ENCODE results near the gene ACACB. TPM values are rescaled to one million over a fixed set of nuclear protein-coding genes. Genes with fewer than 3 reads are reported as not detected.

Gene ACACB
- total and polyA plus RNA-seq, 12 donors = 12.8 to 241 (median 107) TPM

- H3K27me3 ChIP-seq = no peaks in the 10 kb centered on the region
- peaks cover 6 to 100% (median 80%) of the 10 kb centered on the region in 9 donors for H3K36me3 ChIP-seq
- H3K9me3 ChIP-seq = no peaks in the 10 kb centered on the region
- H3K4me3 ChIP-seq = no peak overlapping the region
- 84 to 88% methylated on average over 17 to 18 of the region's 18 CpGs for WGBS, 2 donors
- TF ChIP-seq CTCF (IDR thresholded peaks at IDR 0.05) = no peak
- ATAC-seq (peak in 4 of 8 donors; percentile 3 to 29 (median 20)), DNase-seq (no peak)
- intact Hi-C loops (cut with DNase I) = loop anchor here in 1 of 10 donors (10.0 kb wide), 1 partner anchor 48 kb away; no protein-coding TSS in a partner anchor
- H3K27ac ChIP-seq = no peak overlapping the region
- H3K4me1 ChIP-seq = peaks cover 0 to 15% (median 0%) of the 10 kb centered on the region in 9 donors
These were observed 106.1 kb downstream of the ACACB start for GRCh38 chr12:109222496-109222895.

GRCh38 chr12:109223211-109223610 lies 106.8 kb downstream of the ACACB start:
- Histone ChIP-seq H3K27me3 (no peaks in the 10 kb centered on the region), H3K4me1 (peaks cover 0 to 15% (median 0%) of the 10 kb centered on the region in 9 donors), H3K9me3 (no peaks in the 10 kb centered on the region), H3K4me3 (no peak overlapping the region), H3K36me3 (peaks cover 6 to 100% (median 78%) of the 10 kb centered on the region in 9 donors), H3K27ac (no peak overlapping the region)
- 95 to 97% methylated on average over 10 of the region's 10 CpGs for WGBS, 2 donors
- peak in 2 of 8 donors; percentile 4 to 15 for ATAC-seq
- intact Hi-C loops (cut with DNase I) = loop anchor here in 1 of 10 donors (10.0 kb wide), 1 partner anchor 48 kb away; no protein-coding TSS in a partner anchor
- no peak for TF ChIP-seq CTCF (IDR thresholded peaks at IDR 0.05)
- no peak for DNase-seq

GRCh38 chr12:109223868-109224267 lies 107.5 kb downstream of the ACACB start:
- ATAC-seq = no peak

GRCh38 chr12:109228664-109229063 lies 112.3 kb downstream of the ACACB start:
- ATAC-seq (no peak), DNase-seq (no peak)
- TF ChIP-seq CTCF (IDR thresholded peaks at IDR 0.05) = no peak
- H3K4me1 ChIP-seq = peaks cover 0 to 14% (median 0%) of the 10 kb centered on the region in 9 donors
- no peaks in the 10 kb centered on the region for H3K9me3 ChIP-seq
- peaks cover 0 to 100% (median 86%) of the 10 kb centered on the region in 9 donors for H3K36me3 ChIP-seq
- WGBS, 2 donors = 92 to 96% methylated on average over 4 of the region's 4 CpGs
- intact Hi-C loops (cut with DNase I) = loop anchor here in 1 of 10 donors (10.0 kb wide), 1 partner anchor 54 kb away; no protein-coding TSS in a partner anchor
- H3K27me3 ChIP-seq = no peaks in the 10 kb centered on the region
- no peak overlapping the region for H3K4me3 ChIP-seq
- H3K27ac ChIP-seq = no peak overlapping the region

More at GRCh38 chr12:109223868-109224267, 107.5 kb downstream of the ACACB start:
- Histone ChIP-seq H3K36me3 (peaks cover 6 to 100% (median 78%) of the 10 kb centered on the region in 9 donors), H3K9me3 (no peaks in the 10 kb centered on the region), H3K27me3 (no peaks in the 10 kb centered on the region), H3K4me1 (peaks cover 0 to 15% (median 0%) of the 10 kb centered on the region in 9 donors), H3K4me3 (no peak overlapping the region), H3K27ac (no peak overlapping the region)
- WGBS, 2 donors = 95 to 97% methylated on average over 5 of the region's 5 CpGs
- no peak for DNase-seq
- intact Hi-C loops (cut with DNase I) = loop anchor here in 1 of 10 donors (10.0 kb wide), 1 partner anchor 49 kb away; no protein-coding TSS in a partner anchor
- TF ChIP-seq CTCF (IDR thresholded peaks at IDR 0.05) = no peak

Measured in heart right ventricle (tissue), 16 donors.